HepG2 (cell line): ENCODE measurements around the gene SLC44A4.

Source experiments
- DPF2 ChIP-seq: sonication (generic); formaldehyde crosslinking; IDR thresholded peaks from 2 replicates; pipeline ENCODE4 v1.4.0; 2020; ENCODE audit warnings: mild to moderate bottlenecking, low read depth, missing genetic modification reagents, borderline replicate concordance
- KDM5B ChIP-seq: sonication (generic); formaldehyde crosslinking; IDR thresholded peaks from 2 replicates; pipeline ENCODE4 v1.4.0; 2020; ENCODE audit warnings: missing genetic modification reagents, mild to moderate bottlenecking, borderline replicate concordance
- MED1 ChIP-seq: sonication (generic); formaldehyde crosslinking; IDR thresholded peaks from 2 replicates; pipeline ENCODE4 v1.4.0; 2020; ENCODE audit warnings: missing genetic modification reagents
- ZNF121 ChIP-seq: sonication (generic); formaldehyde crosslinking; IDR thresholded peaks from 2 replicates; pipeline ENCODE4 v1.5.0; 2020; ENCODE audit warnings: mild to moderate bottlenecking, missing genetic modification reagents
- TF ChIP-seq, protein P1 (sequence below): sonication (generic); formaldehyde crosslinking; IDR thresholded peaks from 2 replicates; pipeline ENCODE4 v1.5.0; 2020; ENCODE audit warnings: mild to moderate bottlenecking, missing genetic modification reagents, moderate library complexity
- TF ChIP-seq, protein P2 (sequence below): sonication (generic); formaldehyde crosslinking; IDR thresholded peaks from 2 replicates; pipeline ENCODE4 v1.4.0; 2020; ENCODE audit warnings: missing genetic modification reagents
- TF ChIP-seq, protein P3 (sequence below): IDR thresholded peaks from 2 replicates; pipeline ENCODE4 v1.6.1; 2012; ENCODE audit warnings: low read depth, low read length, improper control_type of control experiment

DNA sequence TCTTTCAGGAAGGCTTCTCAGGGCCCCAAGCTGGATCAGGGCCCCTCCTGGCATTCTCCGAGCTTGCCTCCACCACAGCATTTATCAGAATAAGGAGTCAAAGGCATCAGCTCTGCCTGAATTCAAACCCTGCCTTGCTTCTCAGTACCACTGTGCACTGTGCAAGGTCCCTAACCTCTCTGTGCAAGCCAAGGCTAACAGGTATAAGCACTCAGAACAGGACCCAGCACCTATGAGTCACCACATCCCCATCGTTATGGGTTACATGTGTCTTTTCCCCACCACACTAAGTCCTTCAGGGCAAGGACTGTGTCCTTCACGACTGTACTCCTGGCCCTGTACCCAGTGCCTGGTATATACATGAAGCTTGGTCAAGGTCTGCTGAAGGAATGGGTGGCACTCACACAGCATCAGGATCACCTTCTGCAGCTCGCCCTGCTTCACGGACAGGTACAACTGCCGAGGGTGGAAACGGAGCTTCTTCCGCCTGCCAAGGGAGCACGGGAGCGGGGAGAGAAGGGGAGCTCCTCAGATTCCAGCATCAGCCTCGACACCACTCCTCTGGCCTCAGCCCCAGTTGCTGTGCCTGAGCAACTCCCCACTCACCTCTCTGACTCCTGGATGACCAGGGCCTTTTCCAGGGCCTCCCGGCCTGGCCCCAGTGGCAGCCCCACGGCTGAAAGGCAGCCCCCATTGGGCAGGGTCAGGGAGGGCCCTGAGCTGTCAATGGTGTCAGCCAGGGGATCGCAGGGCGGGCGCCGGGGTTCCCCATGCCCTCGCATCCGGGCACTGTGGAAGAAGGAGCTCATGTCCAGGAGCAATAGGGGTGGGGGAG, 8.6 kb upstream of the SLC44A4 start:
- TF ChIP-seq, protein P1, sequence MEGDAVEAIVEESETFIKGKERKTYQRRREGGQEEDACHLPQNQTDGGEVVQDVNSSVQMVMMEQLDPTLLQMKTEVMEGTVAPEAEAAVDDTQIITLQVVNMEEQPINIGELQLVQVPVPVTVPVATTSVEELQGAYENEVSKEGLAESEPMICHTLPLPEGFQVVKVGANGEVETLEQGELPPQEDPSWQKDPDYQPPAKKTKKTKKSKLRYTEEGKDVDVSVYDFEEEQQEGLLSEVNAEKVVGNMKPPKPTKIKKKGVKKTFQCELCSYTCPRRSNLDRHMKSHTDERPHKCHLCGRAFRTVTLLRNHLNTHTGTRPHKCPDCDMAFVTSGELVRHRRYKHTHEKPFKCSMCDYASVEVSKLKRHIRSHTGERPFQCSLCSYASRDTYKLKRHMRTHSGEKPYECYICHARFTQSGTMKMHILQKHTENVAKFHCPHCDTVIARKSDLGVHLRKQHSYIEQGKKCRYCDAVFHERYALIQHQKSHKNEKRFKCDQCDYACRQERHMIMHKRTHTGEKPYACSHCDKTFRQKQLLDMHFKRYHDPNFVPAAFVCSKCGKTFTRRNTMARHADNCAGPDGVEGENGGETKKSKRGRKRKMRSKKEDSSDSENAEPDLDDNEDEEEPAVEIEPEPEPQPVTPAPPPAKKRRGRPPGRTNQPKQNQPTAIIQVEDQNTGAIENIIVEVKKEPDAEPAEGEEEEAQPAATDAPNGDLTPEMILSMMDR (CRISPR knock-in tag) = no peak
- no peak for TF ChIP-seq MED1 (CRISPR knock-in tag)
- TF ChIP-seq, protein P2, sequence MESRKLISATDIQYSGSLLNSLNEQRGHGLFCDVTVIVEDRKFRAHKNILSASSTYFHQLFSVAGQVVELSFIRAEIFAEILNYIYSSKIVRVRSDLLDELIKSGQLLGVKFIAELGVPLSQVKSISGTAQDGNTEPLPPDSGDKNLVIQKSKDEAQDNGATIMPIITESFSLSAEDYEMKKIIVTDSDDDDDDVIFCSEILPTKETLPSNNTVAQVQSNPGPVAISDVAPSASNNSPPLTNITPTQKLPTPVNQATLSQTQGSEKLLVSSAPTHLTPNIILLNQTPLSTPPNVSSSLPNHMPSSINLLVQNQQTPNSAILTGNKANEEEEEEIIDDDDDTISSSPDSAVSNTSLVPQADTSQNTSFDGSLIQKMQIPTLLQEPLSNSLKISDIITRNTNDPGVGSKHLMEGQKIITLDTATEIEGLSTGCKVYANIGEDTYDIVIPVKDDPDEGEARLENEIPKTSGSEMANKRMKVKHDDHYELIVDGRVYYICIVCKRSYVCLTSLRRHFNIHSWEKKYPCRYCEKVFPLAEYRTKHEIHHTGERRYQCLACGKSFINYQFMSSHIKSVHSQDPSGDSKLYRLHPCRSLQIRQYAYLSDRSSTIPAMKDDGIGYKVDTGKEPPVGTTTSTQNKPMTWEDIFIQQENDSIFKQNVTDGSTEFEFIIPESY (CRISPR knock-in tag) = no peak
- TF ChIP-seq, protein P3, sequence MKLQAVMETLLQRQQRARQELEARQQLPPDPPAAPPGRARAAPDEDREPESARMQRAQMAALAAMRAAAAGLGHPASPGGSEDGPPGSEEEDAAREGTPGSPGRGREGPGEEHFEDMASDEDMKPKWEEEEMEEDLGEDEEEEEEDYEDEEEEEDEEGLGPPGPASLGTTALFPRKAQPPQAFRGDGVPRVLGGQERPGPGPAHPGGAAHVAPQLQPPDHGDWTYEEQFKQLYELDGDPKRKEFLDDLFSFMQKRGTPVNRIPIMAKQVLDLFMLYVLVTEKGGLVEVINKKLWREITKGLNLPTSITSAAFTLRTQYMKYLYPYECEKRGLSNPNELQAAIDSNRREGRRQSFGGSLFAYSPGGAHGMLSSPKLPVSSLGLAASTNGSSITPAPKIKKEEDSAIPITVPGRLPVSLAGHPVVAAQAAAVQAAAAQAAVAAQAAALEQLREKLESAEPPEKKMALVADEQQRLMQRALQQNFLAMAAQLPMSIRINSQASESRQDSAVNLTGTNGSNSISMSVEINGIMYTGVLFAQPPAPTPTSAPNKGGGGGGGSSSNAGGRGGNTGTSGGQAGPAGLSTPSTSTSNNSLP = no peak
- TF ChIP-seq KDM5B (CRISPR knock-in tag) = no peak
- no peak for TF ChIP-seq ZNF121 (CRISPR knock-in tag)
- no peak for TF ChIP-seq DPF2 (CRISPR knock-in tag)
